HG03175 (cell line): Measurements from ENCODE around the gene ABCC3.

ENCODE experiments used
- ATAC-seq: cut with Tn5 transposase; IDR thresholded peaks from one replicate; pipeline ENCODE4 v1.9.1; 2021; ENCODE audit warnings: mild to moderate bottlenecking, moderate library complexity; ENCODE audit not compliant: unreplicated experiment

Gene ABCC3, protein sequence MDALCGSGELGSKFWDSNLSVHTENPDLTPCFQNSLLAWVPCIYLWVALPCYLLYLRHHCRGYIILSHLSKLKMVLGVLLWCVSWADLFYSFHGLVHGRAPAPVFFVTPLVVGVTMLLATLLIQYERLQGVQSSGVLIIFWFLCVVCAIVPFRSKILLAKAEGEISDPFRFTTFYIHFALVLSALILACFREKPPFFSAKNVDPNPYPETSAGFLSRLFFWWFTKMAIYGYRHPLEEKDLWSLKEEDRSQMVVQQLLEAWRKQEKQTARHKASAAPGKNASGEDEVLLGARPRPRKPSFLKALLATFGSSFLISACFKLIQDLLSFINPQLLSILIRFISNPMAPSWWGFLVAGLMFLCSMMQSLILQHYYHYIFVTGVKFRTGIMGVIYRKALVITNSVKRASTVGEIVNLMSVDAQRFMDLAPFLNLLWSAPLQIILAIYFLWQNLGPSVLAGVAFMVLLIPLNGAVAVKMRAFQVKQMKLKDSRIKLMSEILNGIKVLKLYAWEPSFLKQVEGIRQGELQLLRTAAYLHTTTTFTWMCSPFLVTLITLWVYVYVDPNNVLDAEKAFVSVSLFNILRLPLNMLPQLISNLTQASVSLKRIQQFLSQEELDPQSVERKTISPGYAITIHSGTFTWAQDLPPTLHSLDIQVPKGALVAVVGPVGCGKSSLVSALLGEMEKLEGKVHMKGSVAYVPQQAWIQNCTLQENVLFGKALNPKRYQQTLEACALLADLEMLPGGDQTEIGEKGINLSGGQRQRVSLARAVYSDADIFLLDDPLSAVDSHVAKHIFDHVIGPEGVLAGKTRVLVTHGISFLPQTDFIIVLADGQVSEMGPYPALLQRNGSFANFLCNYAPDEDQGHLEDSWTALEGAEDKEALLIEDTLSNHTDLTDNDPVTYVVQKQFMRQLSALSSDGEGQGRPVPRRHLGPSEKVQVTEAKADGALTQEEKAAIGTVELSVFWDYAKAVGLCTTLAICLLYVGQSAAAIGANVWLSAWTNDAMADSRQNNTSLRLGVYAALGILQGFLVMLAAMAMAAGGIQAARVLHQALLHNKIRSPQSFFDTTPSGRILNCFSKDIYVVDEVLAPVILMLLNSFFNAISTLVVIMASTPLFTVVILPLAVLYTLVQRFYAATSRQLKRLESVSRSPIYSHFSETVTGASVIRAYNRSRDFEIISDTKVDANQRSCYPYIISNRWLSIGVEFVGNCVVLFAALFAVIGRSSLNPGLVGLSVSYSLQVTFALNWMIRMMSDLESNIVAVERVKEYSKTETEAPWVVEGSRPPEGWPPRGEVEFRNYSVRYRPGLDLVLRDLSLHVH (N-terminal part only)

DNA sequence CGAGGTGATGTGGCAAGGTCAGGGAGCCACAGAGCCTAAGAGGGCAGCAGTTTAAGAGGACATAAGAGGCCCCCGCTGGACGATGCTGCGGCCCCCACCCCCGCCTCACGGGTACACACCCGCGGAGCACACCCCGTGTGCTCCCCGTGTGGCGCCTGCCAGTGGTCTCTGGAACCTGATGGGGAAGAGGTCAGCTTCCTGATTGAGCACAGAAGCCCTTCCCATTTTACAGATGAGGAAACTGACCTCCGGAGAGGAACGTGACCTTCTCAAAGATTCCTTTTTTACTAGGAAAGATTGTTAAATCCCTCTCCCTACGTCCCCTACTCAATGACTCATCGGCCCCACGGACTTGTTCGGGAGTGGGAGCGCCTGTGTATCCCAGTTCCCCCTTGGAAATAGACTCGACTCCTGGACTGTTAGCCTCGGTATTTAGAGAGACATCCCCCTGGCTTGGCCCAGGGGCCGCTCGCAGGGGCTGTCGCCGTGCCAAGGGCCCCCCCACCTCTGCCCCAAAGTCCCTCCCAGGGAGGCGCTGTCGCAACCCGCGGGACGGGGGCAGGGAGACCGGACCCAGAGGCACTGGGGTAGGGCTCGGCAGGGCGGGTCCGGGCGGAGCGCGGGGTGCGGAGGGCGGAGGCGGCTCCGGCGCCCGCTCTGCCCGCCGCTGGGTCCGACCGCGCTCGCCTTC is at the start of gene ABCC3:
TSS of gene ABCC3 (plus strand) at position 658 of the 691 bp plus-strand sequence. CDS start 56 bp downstream, outside the sequence.
- ATAC-seq = no peak

GRCh38 chr17:50585346-50585745 is 49.3 kb upstream of the ABCC3 start:
- no peak for ATAC-seq

GRCh38 chr17:50585891-50586290 is 48.8 kb upstream of the ABCC3 start:
- no peak for ATAC-seq

- ATAC-seq = no peak
Measured at GRCh38 chr17:50586421-50587247, 48.0 kb upstream of the ABCC3 start.

DNA sequence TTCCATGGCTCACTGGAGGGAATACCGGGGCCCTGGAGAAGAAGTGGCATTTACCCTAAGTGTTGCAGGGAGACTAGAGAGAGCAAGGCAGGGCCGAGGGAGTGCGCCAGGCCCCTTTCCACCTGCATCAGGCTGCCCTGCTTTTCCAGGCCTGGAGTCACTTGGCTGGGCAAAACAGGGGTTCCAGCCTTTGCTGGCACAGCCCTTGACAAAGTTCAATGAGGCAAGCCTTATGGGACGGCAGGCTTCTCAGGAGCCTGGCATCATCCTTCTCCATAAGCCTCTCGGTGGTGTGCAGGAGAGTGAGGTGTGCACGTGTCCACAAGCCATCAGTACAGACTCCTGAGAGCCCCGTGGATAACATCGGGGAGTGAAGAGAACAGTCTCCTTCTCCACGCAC is 47.1 kb upstream of the ABCC3 start:
- no peak for ATAC-seq

- no peak for ATAC-seq
Measured at GRCh38 chr17:50588391-50589049, 46.2 kb upstream of the ABCC3 start.

GRCh38 chr17:50589095-50589705 is 45.5 kb upstream of the ABCC3 start:
- no peak for ATAC-seq

DNA sequence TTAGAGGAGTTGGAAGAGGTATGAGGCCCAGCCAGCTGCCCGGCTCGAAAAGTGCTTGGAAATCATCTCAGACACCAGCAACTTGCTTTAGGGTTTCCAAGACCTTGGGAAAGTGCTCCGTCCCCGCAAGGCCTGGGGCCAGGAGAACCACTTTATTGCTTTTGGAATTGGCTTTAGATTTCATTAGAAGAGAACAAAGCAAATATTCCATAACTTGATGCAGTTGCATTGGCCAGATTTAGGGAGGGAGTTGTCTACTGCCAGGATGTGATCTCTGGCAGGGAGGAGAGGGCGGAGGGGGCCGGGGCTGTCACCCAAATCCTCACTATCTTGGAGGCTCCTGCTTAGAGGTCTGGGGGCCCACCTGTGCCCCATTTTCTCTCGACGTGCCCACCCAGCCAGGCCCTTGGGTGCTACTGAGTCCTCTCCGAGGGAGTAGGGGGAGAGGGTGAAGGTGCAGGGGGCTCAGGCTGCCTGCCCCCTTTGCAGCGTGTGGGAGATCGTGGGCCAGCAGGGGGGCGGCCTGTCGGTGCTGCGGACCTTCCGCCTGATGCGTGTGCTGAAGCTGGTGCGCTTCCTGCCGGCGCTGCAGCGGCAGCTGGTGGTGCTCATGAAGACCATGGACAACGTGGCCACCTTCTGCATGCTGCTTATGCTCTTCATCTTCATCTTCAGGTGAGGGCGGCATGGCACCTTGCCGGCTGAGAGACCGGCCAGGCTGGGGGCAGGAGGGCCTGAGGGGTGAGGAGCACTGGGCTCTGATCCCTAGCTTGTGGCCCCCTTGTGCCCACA is 43.5 kb upstream of the ABCC3 start:
- no peak for ATAC-seq

GRCh38 chr17:50593321-50593720 is 41.4 kb upstream of the ABCC3 start:
- no peak for ATAC-seq

- no peak for ATAC-seq
Measured at GRCh38 chr17:50594128-50594823, 40.4 kb upstream of the ABCC3 start.

- no peak for ATAC-seq
Measured at GRCh38 chr17:50594892-50595291, 39.8 kb upstream of the ABCC3 start.

GRCh38 chr17:50596191-50597037 is 38.3 kb upstream of the ABCC3 start:
- no peak for ATAC-seq

- ATAC-seq = no peak
Measured at GRCh38 chr17:50598487-50598886, 36.2 kb upstream of the ABCC3 start.

- no peak for ATAC-seq
Measured at GRCh38 chr17:50599606-50600005, 35.1 kb upstream of the ABCC3 start.

GRCh38 chr17:50601823-50602375 is 32.8 kb upstream of the ABCC3 start:
- ATAC-seq = no peak

DNA sequence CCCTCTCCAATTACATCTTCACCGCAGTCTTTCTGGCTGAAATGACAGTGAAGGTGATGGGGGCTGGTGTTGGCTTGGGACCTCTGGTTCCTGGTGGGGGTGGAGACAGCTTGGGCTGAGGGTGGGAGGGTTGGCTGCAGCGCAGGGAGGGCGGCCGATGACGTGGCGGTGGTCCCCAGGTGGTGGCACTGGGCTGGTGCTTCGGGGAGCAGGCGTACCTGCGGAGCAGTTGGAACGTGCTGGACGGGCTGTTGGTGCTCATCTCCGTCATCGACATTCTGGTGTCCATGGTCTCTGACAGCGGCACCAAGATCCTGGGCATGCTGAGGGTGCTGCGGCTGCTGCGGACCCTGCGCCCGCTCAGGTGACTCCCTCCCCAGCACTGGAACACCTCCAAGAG is 31.8 kb upstream of the ABCC3 start:
- no peak for ATAC-seq
